Measurements from ENCODE around the gene GNL1.

The GNL1 gene

DNA sequence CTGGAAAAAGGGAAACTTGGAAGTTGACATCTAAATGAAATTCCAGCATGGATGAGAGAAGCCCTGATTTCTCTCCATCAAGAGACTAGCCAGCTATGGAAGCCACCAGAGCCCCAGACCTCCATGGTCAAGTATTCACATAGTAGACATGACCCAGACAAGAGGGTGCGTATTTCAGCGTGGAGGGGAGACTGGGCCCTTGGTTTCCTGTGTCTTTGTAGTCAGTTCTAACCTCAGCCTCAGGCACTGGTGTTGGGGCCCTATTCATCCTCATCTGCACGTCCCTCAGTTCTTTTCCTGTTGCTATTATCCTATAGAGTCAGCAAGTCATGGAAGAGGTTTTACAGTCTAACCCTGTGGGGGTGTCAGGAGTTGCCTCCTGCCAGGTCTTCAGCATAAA is 12.5 kb downstream of the GNL1 start:
- no peaks in the 10 kb centered on the region for H3K9me3 ChIP-seq (ENCODE audit: insufficient read depth, low read length)
- no peak overlapping the region for H3K4me2 ChIP-seq (ENCODE audit: low read depth, low read length, poor library complexity, severe bottlenecking)
- H3K27me3 ChIP-seq (ENCODE audit: low read length) = no peaks in the 10 kb centered on the region
- no peak overlapping the region for H3K4me3 ChIP-seq (ENCODE audit: insufficient read depth, low read length, poor library complexity, severe bottlenecking)
- TF ChIP-seq EZH2phosphoT487 (conservative IDR thresholded peaks at IDR 0.05; ENCODE audit: low read length) (no peak), CTCF (IDR thresholded peaks at IDR 0.05; ENCODE audit: insufficient read depth, low read length, poor library complexity, severe bottlenecking) (no peak)
- H3K36me3 ChIP-seq (ENCODE audit: low read length) = no peaks in the 10 kb centered on the region; the same call in 1 of the 2 replicates
- H3K27ac ChIP-seq (ENCODE audit: low read depth, low read length) = no peak overlapping the region
- H3K79me2 ChIP-seq (ENCODE audit: insufficient read depth, low read length) = no peaks in the 10 kb centered on the region
- H3K9ac ChIP-seq (ENCODE audit: low read length) = no peak overlapping the region
- H2AFZ ChIP-seq (ENCODE audit: low read depth, low read length, severe bottlenecking) = no peak overlapping the region
- peaks cover 40% of the 10 kb centered on the region for H3F3A ChIP-seq (ENCODE audit: insufficient read depth)
- H3K9me2 ChIP-seq (replicated peaks; ENCODE audit: insufficient read depth, low read length) = no peaks in the 10 kb centered on the region
- H4K20me1 ChIP-seq (ENCODE audit: low read depth, low read length) = no peaks in the 10 kb centered on the region

- no peaks in the 10 kb centered on the region for H4K20me1 ChIP-seq (ENCODE audit: low read depth, low read length)
- H3K4me3 ChIP-seq (ENCODE audit: insufficient read depth, low read length, poor library complexity, severe bottlenecking) = no peak overlapping the region
- no peaks in the 10 kb centered on the region for H3K27me3 ChIP-seq (ENCODE audit: low read length)
- no peak overlapping the region for H2AFZ ChIP-seq (ENCODE audit: low read depth, low read length, severe bottlenecking)
- H3K9me3 ChIP-seq (ENCODE audit: insufficient read depth, low read length) = no peaks in the 10 kb centered on the region
- TF ChIP-seq EZH2phosphoT487 (conservative IDR thresholded peaks at IDR 0.05; ENCODE audit: low read length) (no peak), CTCF (IDR thresholded peaks at IDR 0.05; ENCODE audit: insufficient read depth, low read length, poor library complexity, severe bottlenecking) (no peak)
- no peaks in the 10 kb centered on the region for H3K79me2 ChIP-seq (ENCODE audit: insufficient read depth, low read length)
- peak overlapping the region; percentile 53 for H3K27ac ChIP-seq (ENCODE audit: low read depth, low read length)
- peak overlapping the region; percentile 60 for H3K4me2 ChIP-seq (ENCODE audit: low read depth, low read length, poor library complexity, severe bottlenecking)
- H3K9ac ChIP-seq (ENCODE audit: low read length) = 0 out of 2 replicates have a peak overlapping the region, but pooled peaks have one; percentile 28
- no peaks in the 10 kb centered on the region for H3K36me3 ChIP-seq (ENCODE audit: low read length)
- no peaks in the 10 kb centered on the region for H3K9me2 ChIP-seq (replicated peaks; ENCODE audit: insufficient read depth, low read length)
- H3F3A ChIP-seq (ENCODE audit: insufficient read depth) = peaks cover 40% of the 10 kb centered on the region
Observed at GRCh38 chr6:30542915-30543314, 13.4 kb downstream of the GNL1 start.

DNA sequence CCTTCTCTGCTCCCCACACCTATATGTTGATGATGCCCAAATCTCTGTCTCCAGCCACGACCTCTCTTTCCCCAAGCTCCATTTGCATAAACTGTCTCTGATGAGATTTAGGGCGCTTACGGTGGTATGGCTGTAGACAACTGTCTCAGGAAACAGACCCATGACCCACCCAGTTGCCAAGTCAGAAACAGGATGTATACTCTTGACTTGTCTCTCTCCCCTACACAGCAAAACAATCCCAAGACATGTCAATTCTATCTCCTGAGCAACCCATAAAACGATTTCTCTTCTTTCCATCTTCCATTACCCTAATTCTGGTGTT is 13.9 kb downstream of the GNL1 start:
- Histone ChIP-seq H4K20me1 (ENCODE audit: low read depth, low read length) (no peaks in the 10 kb centered on the region), H3K27ac (ENCODE audit: low read depth, low read length) (peak overlapping the region; percentile 53), H3K9ac (ENCODE audit: low read length) (peak overlapping the region; percentile 28), H3K4me3 (ENCODE audit: insufficient read depth, low read length, poor library complexity, severe bottlenecking) (peak overlapping the region; percentile 49), H3K9me3 (ENCODE audit: insufficient read depth, low read length) (no peaks in the 10 kb centered on the region), H3K79me2 (ENCODE audit: insufficient read depth, low read length) (no peaks in the 10 kb centered on the region), H3K4me2 (ENCODE audit: low read depth, low read length, poor library complexity, severe bottlenecking) (peak overlapping the region; percentile 60), H3K27me3 (ENCODE audit: low read length) (no peaks in the 10 kb centered on the region), H2AFZ (ENCODE audit: low read depth, low read length, severe bottlenecking) (peak overlapping the region; percentile 53), H3F3A (ENCODE audit: insufficient read depth) (peaks cover 40% of the 10 kb centered on the region), H3K36me3 (ENCODE audit: low read length) (no peaks in the 10 kb centered on the region), H3K9me2 (replicated peaks; ENCODE audit: insufficient read depth, low read length) (no peaks in the 10 kb centered on the region)
- TF ChIP-seq EZH2phosphoT487 (conservative IDR thresholded peaks at IDR 0.05; ENCODE audit: low read length) (no peak), CTCF (IDR thresholded peaks at IDR 0.05; ENCODE audit: insufficient read depth, low read length, poor library complexity, severe bottlenecking) (no peak)

All from SU-DHL-6 (cell line).